ENCODE results near the gene NDUFS8.
A peak's percentile ranks its signal among the peaks of the same experiment; 100 is the strongest.

Gene NDUFS8

GRCh38 chr11:68040957-68041591, 10.6 kb downstream of the NDUFS8 start:
- TF ChIP-seq GABPA (IDR thresholded peaks at IDR 0.05; ENCODE audit: low read depth) (no peak), SPI1 (IDR thresholded peaks at IDR 0.05; ENCODE audit: borderline replicate concordance, low read depth) (no peak), CTCF (IDR thresholded peaks at IDR 0.05; ENCODE audit: insufficient read depth, low read length) (no peak), REST (IDR thresholded peaks at IDR 0.05; ENCODE audit: insufficient replicate concordance, low read depth) (no peak), POLR2AphosphoS5 (IDR thresholded peaks at IDR 0.05; ENCODE audit: low read depth) (no peak)
- Histone ChIP-seq H3K4me3 (replicated peaks; ENCODE audit: insufficient read depth, low read length) (peak overlapping the region; percentile 97), H3K27me3 (ENCODE audit: insufficient read depth, poor library complexity, severe bottlenecking) (no peaks in the 10 kb centered on the region), H3K27ac (replicated peaks) (peak overlapping the region; percentile 81)
- peak in 1 of 2 experiments; percentile 28 for DNase-seq (ENCODE audit: low read depth in 1 of 2, low spot score in 1 of 2)

- DNase-seq (ENCODE audit: low read depth in 1 of 2, low spot score in 1 of 2), result peak in 1 of 2 experiments; percentile 26
- H3K4me3 ChIP-seq (replicated peaks; ENCODE audit: insufficient read depth, low read length), result peak overlapping the region; percentile 97
- H3K27me3 ChIP-seq (ENCODE audit: insufficient read depth, poor library complexity, severe bottlenecking), result no peaks in the 10 kb centered on the region
- peak overlapping the region; percentile 81 for H3K27ac ChIP-seq (replicated peaks)
- TF ChIP-seq POLR2AphosphoS5 (IDR thresholded peaks at IDR 0.05; ENCODE audit: low read depth) (no peak), SPI1 (IDR thresholded peaks at IDR 0.05; ENCODE audit: borderline replicate concordance, low read depth) (no peak), GABPA (IDR thresholded peaks at IDR 0.05; ENCODE audit: low read depth) (no peak), REST (IDR thresholded peaks at IDR 0.05; ENCODE audit: insufficient replicate concordance, low read depth) (no peak), CTCF (IDR thresholded peaks at IDR 0.05; ENCODE audit: insufficient read depth, low read length) (no peak)
These were observed 11.2 kb downstream of the NDUFS8 start for GRCh38 chr11:68041617-68042218.

GRCh38 chr11:68042219-68043028, 11.9 kb downstream of the NDUFS8 start:
- no peak for TF ChIP-seq CTCF (IDR thresholded peaks at IDR 0.05; ENCODE audit: insufficient read depth, low read length)
- TF ChIP-seq GABPA (IDR thresholded peaks at IDR 0.05; ENCODE audit: low read depth), result no peak
- no peak for TF ChIP-seq POLR2AphosphoS5 (IDR thresholded peaks at IDR 0.05; ENCODE audit: low read depth)
- no peak for TF ChIP-seq SPI1 (IDR thresholded peaks at IDR 0.05; ENCODE audit: borderline replicate concordance, low read depth)
- no peak for TF ChIP-seq REST (IDR thresholded peaks at IDR 0.05; ENCODE audit: insufficient replicate concordance, low read depth)
- no peaks in the 10 kb centered on the region for H3K27me3 ChIP-seq (ENCODE audit: insufficient read depth, poor library complexity, severe bottlenecking)
- peak overlapping the region; percentile 97 for H3K4me3 ChIP-seq (replicated peaks; ENCODE audit: insufficient read depth, low read length)
- H3K27ac ChIP-seq (replicated peaks), result peak overlapping the region; percentile 81
- DNase-seq (ENCODE audit: low read depth in 1 of 2, low spot score in 1 of 2), result peak in 1 of 2 experiments; percentile 24

Data from HL-60 (cell line).